Measurements from ENCODE around the gene RASL11A.
"Not testable (repeated sequence)": the region's sequence is repeated elsewhere in the genome, so short reads cannot be mapped to it uniquely, and the experiment has no call there.

Gene RASL11A

GRCh38 chr13:27270594-27271520, at the start of gene RASL11A:
Gene RASL11A, plus strand, starts transcription at chr13:27270830. Its CDS starts 115 bp downstream, at chr13:27270945.
- peak; percentile 65 to 76 for DNase-seq

GRCh38 chr13:27222100-27222499, 48.5 kb upstream of the RASL11A start:
- DNase-seq, result not testable (repeated sequence)

GRCh38 chr13:27226991-27227390, 43.6 kb upstream of the RASL11A start:
- DNase-seq, result no peak

- no peak for DNase-seq
Measured at GRCh38 chr13:27228131-27228530, 42.5 kb upstream of the RASL11A start.

- no peak for DNase-seq
Measured at GRCh38 chr13:27229642-27230041, 41.0 kb upstream of the RASL11A start.

- DNase-seq, result no peak
Measured at GRCh38 chr13:27233964-27234363, 36.7 kb upstream of the RASL11A start.

- DNase-seq, result no peak
Measured at GRCh38 chr13:27236478-27236877, 34.2 kb upstream of the RASL11A start.

- DNase-seq, result no peak
Measured at GRCh38 chr13:27242702-27243101, 27.9 kb upstream of the RASL11A start.

GRCh38 chr13:27245610-27246009, 25.0 kb upstream of the RASL11A start:
- DNase-seq, result no peak

- no peak for DNase-seq
Measured at GRCh38 chr13:27250833-27251165, 19.8 kb upstream of the RASL11A start.

- peak; percentile 84 to 94 for DNase-seq
Measured at GRCh38 chr13:27251166-27252091, 19.2 kb upstream of the RASL11A start, which contains the start of gene RPL21. Gene RPL21, plus strand, starts transcription at chr13:27251558. Its CDS starts 2,219 bp downstream, at chr13:27253777.

- DNase-seq, result no peak
Measured at GRCh38 chr13:27252467-27252866, 18.2 kb upstream of the RASL11A start.

- no peak for DNase-seq
Measured at GRCh38 chr13:27257233-27257568, 13.4 kb upstream of the RASL11A start.

- no peak for DNase-seq
Measured at GRCh38 chr13:27257648-27258253, 12.9 kb upstream of the RASL11A start.

GRCh38 chr13:27258637-27259386, 11.8 kb upstream of the RASL11A start:
- no peak for DNase-seq

- DNase-seq, result no peak
Measured at GRCh38 chr13:27259831-27260230, 10.8 kb upstream of the RASL11A start.

- no peak for DNase-seq
Measured at GRCh38 chr13:27261396-27261795, 9.2 kb upstream of the RASL11A start.

GRCh38 chr13:27263438-27263837, 7.2 kb upstream of the RASL11A start:
- DNase-seq, result no peak

- peak; percentile 40 to 50 for DNase-seq
Measured at GRCh38 chr13:27264181-27264580, 6.4 kb upstream of the RASL11A start.

- no peak for DNase-seq
Measured at GRCh38 chr13:27264648-27265047, 6.0 kb upstream of the RASL11A start.

- DNase-seq, result no peak
Measured at GRCh38 chr13:27266917-27267316, 3.7 kb upstream of the RASL11A start.

GRCh38 chr13:27267596-27267995, 3.0 kb upstream of the RASL11A start:
- DNase-seq, result no peak
